ENCODE measurements around the gene C11orf86.
A peak's percentile ranks its signal among the peaks of the same experiment; 100 is the strongest.
"Not testable (repeated sequence)": the region's sequence is repeated elsewhere in the genome, so short reads cannot be mapped to it uniquely, and the experiment has no call there.

C11orf86 gene

DNA sequence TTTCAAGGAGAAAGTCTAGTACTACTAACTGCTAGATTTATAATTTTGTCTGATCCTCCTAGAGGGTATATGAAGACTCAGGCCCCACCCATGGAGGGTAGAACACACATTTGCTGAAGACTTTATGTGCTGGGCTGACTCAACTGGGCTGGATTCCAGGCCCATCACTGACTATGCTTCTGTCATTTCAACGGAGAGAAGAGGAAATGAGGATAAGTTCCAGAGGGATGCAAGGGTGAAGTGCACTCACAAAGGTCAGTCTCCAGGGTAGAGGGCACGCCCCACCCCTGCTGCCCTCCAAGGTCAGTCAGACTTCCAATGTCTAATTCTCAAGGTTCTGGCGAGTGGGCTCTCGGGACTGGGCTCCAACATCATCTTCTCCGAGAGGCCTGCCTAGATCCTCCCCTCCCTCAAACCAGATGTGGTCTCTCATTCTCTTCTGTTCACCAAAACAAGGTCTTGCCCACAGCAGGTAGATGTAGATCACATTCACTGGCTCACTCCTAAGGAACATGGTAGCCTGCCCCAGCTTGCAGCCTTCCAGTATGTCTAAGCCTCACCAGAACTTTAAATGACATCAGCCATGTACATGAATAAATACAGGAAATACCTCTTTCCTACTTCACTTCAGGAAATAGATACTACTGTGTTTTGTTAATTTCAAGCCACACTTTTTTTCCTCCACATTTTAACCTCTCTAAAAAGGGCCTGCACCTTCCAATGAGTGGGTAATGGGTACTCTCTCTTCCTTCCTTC lies 7.3 kb upstream of the C11orf86 start:
- no peak for DNase-seq (ENCODE audit: low read depth, low spot score)

DNA sequence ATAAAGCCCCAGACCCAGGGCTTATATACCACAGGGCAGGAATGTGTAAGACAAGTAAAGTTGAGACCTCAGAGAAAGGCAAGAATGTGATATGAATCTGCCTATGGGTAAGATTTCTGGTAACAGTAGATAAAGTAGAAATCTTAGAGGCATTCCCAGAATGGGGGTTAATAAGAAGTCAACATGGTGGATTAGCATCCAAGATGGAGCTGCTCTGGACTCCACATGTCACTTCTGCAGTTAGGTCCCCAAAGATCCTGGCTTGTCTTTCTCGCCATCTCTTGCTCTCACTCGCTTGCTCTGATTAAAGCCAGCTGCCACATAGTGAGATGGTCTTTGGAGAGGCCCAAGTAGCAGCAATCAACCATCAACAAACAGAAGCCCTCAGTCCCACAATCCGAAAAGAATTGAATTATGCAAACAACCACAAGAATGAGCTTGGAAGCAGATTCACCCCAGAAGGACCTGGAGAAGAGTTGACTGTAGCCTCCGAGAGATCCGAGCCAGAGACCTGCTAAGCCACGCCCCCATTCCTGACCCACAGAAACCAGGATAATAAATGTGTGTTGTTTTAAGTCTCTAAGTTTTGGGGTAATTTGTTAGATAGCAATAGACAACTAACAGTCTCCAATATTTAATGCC lies 5.4 kb upstream of the C11orf86 start:
- DNase-seq (ENCODE audit: low read depth, low spot score), result no peak

DNA sequence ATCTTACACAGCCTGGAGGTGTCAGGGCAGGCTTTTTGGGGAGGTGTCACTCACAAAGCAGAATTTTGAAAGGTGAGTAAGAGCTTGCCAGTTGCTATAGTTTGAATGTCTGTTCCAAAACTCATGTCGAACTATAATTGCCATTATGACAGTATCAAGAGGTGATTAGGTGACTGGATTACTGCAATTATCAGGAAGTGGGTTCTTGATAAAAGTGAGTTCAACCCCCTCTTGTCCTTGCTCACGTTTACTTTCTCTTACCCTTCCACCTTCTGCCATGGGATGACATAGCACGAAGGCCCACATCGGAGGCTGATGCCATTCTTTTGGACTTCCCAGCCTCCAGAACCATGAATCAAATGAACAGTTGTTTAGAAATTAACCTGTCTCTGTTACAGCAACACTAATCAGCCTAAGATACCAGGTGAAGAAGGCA lies 4.7 kb upstream of the C11orf86 start:
- no peak for DNase-seq (ENCODE audit: low read depth, low spot score)

DNA sequence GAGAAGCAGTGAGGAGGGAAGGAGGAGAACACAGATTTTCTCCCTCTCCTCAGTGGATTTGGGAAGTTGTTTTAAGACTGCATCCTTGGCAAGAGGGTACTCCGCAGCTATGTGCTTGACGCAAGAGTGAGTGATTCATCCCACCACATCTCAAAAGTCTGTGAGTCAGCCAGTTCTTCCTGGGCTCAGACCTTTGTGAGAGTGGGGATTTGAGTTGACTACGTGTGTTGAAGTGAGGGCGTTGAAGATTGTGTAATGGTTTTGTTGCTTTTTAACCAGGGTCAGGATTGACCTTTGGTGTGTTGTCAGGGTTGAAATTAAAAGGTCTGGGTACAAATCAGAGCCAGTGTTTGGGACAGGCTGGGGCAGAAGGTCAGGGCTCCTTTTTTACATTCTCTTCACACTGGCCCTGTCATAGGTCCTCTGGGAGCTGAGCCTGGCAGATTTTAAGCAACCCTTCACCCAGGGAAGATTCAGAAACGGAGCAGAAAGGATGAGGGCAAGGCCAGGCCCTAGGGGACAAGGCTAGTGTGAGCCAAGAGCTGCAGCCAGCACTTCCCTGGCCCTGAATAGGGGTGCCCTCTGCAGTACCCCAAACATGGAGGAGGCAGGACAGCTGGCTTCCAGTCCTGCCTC lies 4.2 kb upstream of the C11orf86 start:
- peak; percentile 95 for DNase-seq (ENCODE audit: low read depth, low spot score)

DNA sequence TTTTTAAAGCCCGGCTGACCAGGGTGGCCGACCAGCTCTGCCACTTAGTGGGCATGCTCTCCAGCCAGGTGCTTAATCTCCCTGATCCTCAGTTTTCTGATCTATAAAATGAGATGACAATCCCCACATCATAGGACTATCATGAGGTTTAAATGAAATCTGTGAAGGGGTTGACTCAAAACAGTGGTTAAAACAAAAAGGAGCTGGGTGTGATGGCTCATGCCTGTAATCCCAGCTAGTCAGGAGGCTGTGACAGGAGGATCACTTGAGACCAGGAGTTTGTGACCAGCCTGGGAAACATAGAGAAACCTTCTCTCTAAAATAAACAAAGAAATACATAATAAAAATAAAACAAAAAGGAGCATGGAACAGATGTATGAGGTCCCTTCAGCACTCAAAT lies 3.6 kb upstream of the C11orf86 start:
- DNase-seq (ENCODE audit: low read depth, low spot score), result no peak

DNA sequence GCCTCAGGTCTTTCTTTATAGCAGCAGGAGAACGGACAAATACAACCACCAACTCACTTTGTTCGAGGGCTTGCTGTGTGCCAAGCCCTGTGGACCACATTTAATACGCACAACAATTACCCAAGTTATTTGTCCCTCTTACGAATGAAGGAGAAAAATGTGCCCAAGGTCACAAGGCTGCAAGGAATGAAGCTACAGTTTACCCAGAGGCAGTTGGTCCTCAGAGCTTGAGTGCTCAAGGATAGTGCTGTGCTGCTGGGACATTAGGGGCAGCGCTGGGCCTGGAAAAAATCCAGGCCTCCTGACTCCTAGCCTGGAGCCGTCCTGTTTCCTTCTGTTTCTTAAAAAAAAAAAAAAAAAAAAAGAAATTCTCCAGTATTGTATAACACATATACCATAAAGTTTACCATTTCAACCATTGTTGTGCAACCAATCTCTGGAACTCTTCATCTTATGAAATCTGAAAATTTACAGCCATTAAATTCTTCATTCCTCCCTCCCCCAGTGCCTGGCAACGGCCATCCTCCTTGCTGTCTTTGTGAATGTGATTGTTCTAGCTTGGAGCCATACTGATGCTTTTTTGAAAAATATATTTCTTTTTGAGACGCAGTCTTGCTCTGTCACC lies 1.0 kb upstream of the C11orf86 start:
- DNase-seq (ENCODE audit: low read depth, low spot score), result no peak

DNA sequence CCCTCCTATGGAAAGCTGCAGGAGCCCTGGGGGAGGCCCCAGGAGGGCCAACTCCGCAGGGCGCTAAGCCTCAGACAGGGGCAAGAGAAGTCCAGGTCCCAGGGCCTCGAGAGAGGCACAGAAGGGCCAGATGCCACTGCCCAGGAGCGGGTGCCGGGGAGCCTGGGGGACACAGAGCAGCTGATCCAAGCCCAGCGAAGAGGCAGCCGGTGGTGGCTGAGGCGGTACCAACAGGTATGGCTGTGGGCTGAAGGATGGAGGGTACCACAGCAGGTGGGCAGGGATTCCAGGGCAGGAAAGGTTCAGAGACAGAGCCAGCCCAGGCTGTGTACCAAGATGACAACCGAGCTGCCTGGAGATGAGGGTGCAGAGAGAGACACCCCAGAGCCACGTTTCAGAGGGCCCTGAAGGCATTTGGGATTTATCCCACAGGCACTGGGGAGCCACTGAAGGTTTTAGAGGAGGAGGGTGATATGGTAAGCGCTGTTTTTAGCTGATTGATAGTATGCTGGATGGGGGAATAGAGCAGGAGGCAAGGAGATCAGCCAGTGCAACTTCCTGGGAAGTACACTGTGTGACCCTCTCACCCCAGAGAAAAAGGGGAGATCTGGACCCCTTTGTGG lies 412 bp downstream of the C11orf86 start:
- DNase-seq (ENCODE audit: low read depth, low spot score), result no peak

DNA sequence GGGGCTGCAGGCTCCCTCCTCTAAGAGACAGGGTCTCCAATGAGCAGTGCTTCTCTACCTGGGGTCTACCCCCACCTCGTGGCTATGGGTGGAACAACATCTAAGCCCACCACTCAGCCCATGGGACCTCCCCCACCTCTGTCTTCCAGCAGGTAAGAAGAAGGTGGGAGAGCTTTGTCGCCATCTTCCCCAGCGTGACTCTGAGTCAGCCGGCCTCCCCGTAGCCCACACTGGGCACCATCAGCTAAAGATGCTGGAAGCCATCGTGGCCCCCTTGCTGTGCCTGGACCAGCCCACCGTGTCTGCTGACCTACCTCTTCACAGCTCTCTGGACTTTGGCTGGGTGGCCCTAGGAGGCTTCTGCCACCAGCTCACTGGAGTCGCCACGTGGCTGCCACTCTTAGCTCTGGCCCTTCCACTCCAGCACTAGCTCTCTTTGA lies 944 bp downstream of the C11orf86 start:
- DNase-seq (ENCODE audit: low read depth, low spot score), result no peak

DNA sequence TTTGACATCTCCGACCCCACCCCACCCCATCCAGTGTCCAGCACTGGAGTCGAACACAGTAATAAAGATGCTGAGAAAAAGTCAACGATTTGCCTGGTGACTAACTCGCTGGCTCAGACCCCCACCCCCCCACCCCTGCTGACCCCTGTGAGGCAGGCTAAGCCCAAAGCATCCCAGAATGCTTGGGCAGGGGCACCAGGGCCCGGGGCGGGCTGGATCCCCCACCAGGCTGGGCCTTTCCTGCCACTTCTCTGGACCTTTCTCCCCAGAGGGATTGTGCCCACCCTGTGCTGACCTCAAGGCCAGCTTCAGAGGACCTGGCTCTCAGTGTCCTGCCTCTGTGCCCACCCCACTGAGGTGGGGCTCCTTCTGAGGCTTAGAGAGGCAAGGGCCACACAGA lies 1.8 kb downstream of the C11orf86 start:
- no peak for DNase-seq (ENCODE audit: low read depth, low spot score)

DNA sequence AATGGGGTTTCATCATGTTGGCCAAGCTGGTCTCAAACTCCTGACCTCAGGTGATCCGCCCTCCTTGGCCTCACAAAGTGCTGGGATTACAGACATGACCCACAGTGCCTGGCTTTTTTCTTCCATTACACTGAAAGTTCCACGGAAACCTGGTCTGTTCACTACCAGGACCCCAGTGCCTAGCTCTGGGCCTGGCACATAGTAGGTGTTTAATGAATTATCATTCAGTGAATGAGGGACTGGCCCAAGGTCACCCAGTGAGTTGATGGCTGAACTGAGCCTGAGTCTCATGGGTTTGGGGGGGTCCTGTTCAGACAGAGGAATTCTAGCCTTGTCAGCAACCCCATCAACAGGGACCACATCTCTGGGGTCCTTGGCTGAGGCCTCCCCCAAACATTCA lies 3.1 kb downstream of the C11orf86 start:
- DNase-seq (ENCODE audit: low read depth, low spot score), result no peak

DNA sequence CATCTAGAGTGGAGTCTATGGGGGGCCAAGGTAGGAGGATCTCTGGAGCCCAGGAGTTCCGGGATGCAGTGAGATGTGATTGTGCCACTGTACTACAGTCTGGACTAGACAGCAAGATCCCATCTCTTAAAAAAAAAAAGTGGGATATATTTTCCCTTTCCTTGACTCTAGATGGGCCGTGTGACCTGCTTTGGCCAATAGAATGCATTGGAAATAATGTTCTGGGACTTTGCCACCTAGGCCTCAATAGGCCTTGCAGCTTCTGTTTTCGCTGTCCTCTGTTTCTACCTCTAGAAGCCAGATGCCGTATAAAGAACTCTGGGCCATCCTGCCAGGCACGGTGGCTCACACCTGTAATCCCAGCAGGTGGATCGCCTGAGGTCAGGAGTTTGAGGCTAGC lies 3.6 kb downstream of the C11orf86 start:
- no peak for DNase-seq (ENCODE audit: low read depth, low spot score)

DNA sequence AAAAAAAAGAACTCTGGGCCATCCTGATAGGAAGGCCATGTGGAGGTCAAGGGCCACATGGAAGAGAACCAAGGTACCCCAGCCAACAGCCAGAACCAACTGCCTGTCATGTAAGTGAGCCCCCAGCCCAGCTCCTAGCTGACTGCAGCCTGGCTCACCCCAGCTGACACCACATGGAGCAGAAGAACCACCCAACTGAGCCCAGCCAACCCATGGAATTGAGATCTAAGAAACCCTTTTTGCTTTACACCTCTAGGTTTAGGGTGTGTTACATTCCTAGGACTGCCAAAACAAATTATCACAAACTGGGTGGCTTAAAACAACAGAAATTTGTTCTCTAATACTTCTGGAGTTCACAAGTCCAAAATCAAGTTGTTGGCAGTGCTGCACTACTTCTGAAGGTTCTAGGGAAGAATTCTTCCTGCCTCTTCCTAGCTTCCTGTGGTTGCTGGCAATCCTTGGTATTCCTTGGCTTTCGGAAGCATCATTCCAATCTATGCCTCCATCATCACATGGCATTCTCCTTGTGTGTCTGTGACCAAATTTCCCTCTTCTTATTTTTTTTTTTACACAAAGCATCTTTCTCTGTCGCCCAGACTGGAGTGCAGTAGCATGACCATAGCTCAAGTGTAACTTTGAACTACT lies 4.4 kb downstream of the C11orf86 start:
- DNase-seq (ENCODE audit: low read depth, low spot score), result no peak

DNA sequence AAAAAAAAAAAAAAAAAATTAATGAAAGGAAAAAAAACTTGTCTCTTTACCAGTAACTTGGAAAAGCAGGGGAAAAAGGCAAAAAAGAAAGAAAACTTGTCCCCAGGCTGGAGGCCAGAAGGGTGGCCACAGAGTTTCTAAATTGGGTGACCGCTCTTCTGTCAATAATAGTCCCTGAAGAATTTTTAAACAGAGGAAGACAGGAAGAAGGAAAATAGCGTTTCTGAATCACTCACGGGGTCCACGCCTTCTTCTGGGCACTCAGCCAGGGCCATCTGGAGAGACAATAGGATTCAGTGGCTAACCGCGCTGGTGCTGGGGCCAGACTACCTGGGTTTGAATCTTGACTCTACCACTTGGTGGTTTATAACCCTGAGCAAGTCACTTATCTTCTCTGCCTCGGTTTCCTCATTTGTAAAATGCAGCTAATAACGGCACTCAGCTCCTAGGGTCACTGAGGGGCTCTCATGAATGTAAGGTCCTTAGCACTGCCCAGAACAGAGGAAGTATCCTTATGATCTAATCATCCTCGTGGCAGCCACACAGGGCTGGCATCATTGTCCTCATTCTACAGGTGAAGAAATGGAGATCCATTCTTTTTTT lies 7.0 kb downstream of the C11orf86 start:
- DNase-seq (ENCODE audit: low read depth, low spot score), result peak; percentile 77

DNA sequence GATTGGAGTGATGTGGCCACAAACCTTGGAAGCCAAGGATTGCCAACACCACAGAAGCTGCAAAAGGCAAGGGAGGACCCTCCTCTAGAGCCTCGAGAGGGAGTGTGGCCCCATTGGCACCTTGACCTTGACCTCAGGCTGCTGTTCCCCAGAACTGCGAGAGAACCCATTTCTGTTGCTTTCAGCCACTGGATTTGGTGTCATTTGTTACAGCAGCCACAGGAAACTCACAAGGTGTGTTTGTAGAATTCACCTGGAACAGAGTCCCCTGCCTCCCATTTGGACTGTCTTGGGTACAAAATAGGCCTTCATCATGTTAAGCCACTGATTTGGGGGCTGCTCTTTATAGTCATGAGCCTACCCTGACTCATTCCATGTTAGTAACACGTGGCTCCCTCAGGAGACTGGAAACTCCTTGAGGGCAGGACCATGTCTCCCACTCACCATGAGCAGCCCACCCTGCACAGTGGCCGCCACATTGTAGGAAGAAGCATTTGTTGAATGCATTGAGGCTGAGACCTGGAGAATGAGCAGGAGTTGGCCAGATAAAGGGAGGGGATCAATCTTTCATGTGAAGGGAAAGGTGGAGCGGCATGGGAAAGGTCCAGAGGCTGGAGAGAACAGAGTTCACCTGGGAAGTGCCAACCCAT lies 8.3 kb downstream of the C11orf86 start:
- no peak for DNase-seq (ENCODE audit: low read depth, low spot score)

DNA sequence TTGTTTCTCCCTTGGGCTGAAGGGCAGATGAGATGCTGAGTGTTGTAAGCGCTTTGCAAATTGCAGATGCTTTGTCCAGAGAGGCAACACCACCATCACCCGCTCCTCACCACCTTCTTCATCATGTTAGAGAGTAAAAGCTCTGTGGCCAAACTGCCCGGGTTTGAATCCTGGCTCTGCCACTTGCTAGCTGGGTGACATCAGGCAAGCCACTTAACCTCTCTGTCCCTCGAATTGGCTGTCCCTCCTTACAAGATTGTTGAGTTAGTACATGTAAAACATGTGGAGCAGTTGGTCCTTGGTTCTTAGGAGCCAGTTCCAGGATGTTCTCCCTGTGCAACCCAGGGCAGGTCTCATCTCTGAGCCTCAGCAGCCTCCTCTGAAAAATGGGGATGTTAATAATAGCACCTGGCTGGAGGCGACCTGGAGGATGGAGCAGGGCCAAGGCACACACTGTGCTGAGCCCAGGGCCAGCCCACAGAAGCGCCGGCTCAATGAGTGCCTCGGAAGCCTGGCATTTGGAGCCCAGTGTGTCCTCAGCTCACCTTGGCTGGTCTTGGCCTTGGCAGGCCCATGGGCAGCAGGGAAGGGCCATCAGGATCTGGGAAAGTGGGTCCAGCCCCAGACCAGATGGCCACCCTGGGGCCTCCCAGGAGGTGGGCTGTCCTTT lies 10.5 kb downstream of the C11orf86 start:
- no peak for DNase-seq (ENCODE audit: low read depth, low spot score)

DNA sequence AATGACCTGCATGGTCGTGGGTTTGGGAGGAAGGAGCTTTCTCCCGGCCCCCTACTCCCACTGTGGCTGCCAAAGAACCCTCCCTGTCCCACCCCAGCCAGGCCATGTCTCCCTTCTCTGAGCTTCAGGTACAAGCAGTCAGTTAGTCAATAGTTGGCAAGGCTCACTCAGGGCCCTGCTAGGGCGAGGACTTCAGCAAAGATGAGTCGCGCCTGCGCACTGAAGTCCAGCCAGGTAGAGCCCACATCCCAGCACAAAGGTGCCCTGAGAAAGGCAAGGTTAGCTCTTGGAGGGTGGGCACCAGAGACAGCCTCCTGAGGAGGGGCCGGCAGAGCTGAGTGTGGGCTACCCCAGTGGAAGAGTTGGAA lies 11.1 kb downstream of the C11orf86 start:
- no peak for DNase-seq (ENCODE audit: low read depth, low spot score)

DNA sequence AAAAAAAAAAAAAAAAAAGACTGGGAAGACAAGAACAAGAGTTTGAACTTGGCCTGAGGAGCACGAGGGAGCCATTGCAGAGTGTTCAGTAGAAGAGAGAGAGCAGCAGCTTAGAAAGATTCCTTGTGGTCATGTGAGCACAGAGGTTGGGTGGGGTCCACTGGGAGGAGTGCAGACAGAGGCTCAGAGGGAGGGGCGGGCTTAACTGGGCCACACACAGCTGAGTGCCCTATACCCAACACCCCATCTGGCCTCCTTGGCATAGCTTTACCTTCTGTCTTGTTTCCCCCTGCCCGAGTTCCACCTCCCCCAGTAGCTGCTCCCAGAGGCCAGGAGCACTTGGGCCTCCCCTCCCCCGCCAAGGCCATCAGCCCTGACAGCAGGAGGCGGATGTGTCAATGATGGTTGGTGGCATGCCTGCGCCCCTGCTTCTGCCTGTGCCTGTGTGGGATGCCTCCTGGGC lies 12.1 kb downstream of the C11orf86 start:
- DNase-seq (ENCODE audit: low read depth, low spot score), result no peak

DNA sequence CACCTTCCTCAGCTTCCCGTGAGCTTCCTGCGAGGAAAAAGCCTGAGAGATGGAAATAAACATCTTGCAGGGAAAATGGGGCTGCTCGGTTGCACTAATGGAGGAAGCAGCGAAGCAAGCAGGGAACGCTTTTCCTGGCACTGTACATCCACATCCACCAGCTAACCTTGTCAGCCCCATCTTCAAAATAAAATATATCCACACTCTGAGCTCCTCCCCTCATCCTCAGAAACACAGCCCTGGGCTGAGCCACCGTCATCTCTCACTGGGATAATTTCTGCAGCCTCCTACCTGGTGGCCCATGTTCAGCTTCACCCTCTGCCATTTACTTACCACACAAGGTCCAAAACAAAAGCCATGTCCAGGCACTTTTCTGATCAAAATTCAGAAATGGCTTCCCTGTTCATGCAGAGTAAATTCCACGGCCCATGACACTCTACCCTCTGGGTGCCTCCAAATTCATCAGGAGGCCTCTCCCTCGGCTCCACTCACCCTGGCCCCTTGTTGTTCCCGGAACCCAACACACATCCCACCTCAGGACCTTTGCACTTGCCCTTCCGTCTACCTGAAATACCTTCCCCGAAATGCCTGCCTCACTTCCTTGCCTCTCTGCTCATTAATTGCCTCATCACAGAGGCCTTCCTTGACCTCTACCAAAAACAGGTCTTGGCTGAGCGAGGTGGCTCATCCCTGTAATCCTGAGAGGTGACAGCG lies 13.0 kb downstream of the C11orf86 start:
- no peak for DNase-seq (ENCODE audit: low read depth, low spot score)

DNA sequence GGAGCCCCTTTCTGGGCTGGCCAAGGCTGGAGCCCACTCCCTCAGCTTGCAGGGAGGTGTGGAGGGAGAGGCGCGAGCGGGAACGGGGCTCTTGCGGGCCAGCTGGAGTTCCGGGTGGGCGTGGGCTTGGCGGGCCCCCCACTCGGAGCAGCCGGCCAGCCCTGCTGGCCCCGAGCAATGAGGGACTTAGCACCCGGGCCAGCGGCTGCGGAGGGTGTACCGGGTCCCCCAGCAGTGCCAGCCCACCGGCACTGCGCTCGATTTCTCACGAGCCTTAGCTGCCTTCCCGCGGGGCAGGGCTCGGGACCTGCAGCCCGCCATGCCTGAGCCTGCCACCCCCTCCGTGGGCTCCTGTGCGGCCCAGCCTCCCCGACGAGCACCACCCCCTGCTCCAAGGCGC lies 13.6 kb downstream of the C11orf86 start:
- DNase-seq (ENCODE audit: low read depth, low spot score), result not testable (repeated sequence)
